Measurements from ENCODE around the gene TMEM183A. TPM values are rescaled to one million over a fixed set of nuclear protein-coding genes. Genes with fewer than 3 reads are reported as not detected.
A peak's percentile ranks its signal among the peaks of the same experiment; 100 is the strongest.

Gene TMEM183A
- total and polyA plus RNA-seq, 7 donors, result 71.7 to 108 (median 79.9) TPM

DNA sequence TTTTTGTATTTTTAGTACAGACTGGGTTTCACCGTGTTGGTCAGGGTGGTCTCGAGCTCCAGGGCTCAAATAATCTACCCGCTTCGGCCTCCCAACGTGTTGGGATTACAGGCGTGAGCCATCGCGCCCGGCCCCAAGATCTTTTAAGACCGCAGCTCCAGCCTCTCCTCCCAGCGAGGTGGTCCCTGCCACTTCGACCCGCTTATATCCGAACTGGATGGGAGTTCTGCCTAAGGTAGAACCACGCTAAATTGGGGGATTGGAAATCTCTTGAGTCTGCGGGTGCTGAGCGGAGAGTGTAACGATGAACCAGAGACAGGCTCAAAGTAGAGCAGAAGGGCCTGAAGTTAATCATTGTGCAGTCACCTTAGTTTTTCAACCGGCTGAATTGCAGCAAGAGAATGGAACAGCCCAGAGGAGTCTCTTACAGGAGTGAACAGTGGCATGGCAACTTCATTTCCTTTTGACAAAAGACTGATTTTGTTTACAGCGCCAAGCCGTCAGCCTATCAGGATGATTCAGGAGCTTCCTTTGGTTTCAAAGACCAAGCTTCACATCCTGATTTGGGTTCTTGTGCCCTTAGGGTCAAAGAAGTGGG is 39.4 kb upstream of the TMEM183A start:
- intact Hi-C loops (cut with DNase I), result loop anchor here (2.0 kb wide), 1 partner anchor 39 kb away; the partner anchor contains the start of gene TMEM183A
- WGBS, 2 donors, result 3 to 5% methylated on average over 21 of the region's 21 CpGs

DNA sequence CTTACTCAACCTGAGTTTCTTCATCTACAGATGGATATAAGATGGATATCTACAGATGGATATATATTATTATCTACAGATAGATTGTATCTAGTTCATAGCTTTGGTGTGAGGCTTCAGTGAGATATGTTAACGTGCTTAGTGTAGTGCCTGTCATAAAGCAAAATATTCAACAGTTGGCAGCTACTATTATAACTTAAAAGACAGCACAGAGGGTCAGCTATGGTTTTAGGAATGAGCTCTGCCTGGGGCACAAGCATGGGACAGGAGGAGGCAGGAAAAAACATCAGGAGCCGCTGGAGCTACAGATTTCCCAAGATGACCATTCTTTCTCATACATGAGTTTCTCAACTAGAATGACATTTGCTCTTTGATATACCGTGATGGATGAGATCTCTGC is 38.8 kb upstream of the TMEM183A start:
- WGBS, 2 donors, result 57% methylated on average over 3 of the region's 3 CpGs
- Histone ChIP-seq H3K27ac (peak overlapping the region; percentile 87 to 96 (median 92)), H3K4me1 (peaks cover 0 to 29% (median 16%) of the 10 kb centered on the region in 4 donors), H3K36me3 (peaks cover 0 to 14% (median 2%) of the 10 kb centered on the region in 4 donors), H3K9me3 (no peaks in the 10 kb centered on the region), H3K27me3 (no peaks in the 10 kb centered on the region), H3K4me3 (peak overlapping the region in 2 of 4 donors; percentile 90 to 97)
- TF ChIP-seq POLR2A (IDR thresholded peaks at IDR 0.05) (no peak), EP300 (IDR thresholded peaks at IDR 0.05) (no peak), POLR2AphosphoS5 (IDR thresholded peaks at IDR 0.05) (no peak)
- TF ChIP-seq, protein P1, sequence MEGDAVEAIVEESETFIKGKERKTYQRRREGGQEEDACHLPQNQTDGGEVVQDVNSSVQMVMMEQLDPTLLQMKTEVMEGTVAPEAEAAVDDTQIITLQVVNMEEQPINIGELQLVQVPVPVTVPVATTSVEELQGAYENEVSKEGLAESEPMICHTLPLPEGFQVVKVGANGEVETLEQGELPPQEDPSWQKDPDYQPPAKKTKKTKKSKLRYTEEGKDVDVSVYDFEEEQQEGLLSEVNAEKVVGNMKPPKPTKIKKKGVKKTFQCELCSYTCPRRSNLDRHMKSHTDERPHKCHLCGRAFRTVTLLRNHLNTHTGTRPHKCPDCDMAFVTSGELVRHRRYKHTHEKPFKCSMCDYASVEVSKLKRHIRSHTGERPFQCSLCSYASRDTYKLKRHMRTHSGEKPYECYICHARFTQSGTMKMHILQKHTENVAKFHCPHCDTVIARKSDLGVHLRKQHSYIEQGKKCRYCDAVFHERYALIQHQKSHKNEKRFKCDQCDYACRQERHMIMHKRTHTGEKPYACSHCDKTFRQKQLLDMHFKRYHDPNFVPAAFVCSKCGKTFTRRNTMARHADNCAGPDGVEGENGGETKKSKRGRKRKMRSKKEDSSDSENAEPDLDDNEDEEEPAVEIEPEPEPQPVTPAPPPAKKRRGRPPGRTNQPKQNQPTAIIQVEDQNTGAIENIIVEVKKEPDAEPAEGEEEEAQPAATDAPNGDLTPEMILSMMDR (IDR thresholded peaks at IDR 0.05), result no peak
- intact Hi-C loops (cut with DNase I), result loop anchor here (2.0 kb wide), 1 partner anchor 38 kb away; the partner anchor contains the start of gene TMEM183A
- DNase-seq, result no peak

More for the DNA sequence above, 39.4 kb upstream of the TMEM183A start:
- Histone ChIP-seq H3K9me3 (no peaks in the 10 kb centered on the region), H3K27ac (peak overlapping the region; percentile 87 to 96 (median 92)), H3K4me3 (peak overlapping the region; percentile 69 to 97 (median 83)), H3K27me3 (no peaks in the 10 kb centered on the region), H3K36me3 (peaks cover 0 to 20% (median 4%) of the 10 kb centered on the region in 4 donors), H3K4me1 (peaks cover 0 to 29% (median 16%) of the 10 kb centered on the region in 4 donors)
- TF ChIP-seq POLR2AphosphoS5 (IDR thresholded peaks at IDR 0.05) (no peak), POLR2A (IDR thresholded peaks at IDR 0.05) (no peak), EP300 (IDR thresholded peaks at IDR 0.05) (no peak)
- TF ChIP-seq, protein P1 (IDR thresholded peaks at IDR 0.05), result no peak
- no peak for DNase-seq

DNA sequence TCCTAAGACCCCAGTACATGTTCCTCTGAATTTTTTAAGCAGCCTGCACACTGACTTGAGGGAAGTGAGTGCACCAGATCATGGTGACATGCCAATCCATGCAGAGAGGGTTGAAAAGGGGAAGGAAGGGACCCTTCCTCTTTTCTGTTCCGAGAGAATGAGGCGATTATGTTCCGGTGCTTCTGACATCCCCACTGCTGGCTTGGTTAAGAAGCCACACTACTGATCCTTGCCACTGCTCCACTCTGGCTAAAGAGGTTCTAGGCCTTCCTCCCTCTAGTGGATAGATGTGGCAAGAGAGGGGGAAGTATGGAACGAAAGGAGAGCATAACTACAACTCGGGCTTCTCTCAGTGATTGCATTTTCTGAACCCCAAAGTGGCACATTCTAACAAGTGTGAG is 38.3 kb upstream of the TMEM183A start:
- peak overlapping the region in 1 of 4 donors; percentile 96 for H3K27ac ChIP-seq
- 14 to 21% methylated on average over 5 of the region's 5 CpGs for WGBS, 2 donors
- no peaks in the 10 kb centered on the region for H3K9me3 ChIP-seq
- TF ChIP-seq, protein P1 (IDR thresholded peaks at IDR 0.05), result peak; percentile 31 to 52 (median 35)
- no peak for TF ChIP-seq EP300 (IDR thresholded peaks at IDR 0.05)
- TF ChIP-seq POLR2AphosphoS5 (IDR thresholded peaks at IDR 0.05), result peak in 2 of 4 donors; percentile 20 to 29
- intact Hi-C loops (cut with DNase I), result loop anchor here (2.0 kb wide), 1 partner anchor 38 kb away; the partner anchor contains the start of gene TMEM183A
- H3K4me1 ChIP-seq, result peaks cover 0 to 29% (median 16%) of the 10 kb centered on the region in 4 donors
- H3K27me3 ChIP-seq, result no peaks in the 10 kb centered on the region
- H3K36me3 ChIP-seq, result peaks cover 0 to 9% (median 0%) of the 10 kb centered on the region in 4 donors
- peak; percentile 74 for DNase-seq
- no peak overlapping the region for H3K4me3 ChIP-seq

DNA sequence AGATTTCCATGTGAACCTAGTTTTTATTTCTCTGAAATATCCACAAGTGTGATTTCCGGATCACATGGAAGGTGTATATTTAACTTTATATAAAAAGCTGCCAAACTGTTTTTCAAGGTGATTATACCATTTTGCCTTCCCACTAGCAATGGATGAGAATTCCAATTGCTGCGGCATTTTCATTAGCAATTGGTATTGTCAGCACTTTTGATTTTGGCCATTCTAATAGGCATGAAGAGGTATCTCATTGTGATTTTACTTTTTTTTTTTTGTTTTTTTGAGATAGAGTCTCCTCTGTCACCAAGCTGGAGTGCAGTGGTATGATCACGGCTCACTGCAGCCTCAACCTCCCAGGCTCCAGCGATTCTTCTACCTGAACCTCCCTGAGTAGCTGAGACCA is 35.1 kb upstream of the TMEM183A start:
- TF ChIP-seq POLR2AphosphoS5 (IDR thresholded peaks at IDR 0.05), result no peak
- no peak for TF ChIP-seq POLR2A (IDR thresholded peaks at IDR 0.05)
- TF ChIP-seq, protein P1 (IDR thresholded peaks at IDR 0.05), result no peak
- no peaks in the 10 kb centered on the region for H3K36me3 ChIP-seq
- H3K27me3 ChIP-seq, result no peaks in the 10 kb centered on the region
- no peak overlapping the region for H3K27ac ChIP-seq
- intact Hi-C loops (cut with DNase I), result no loop called here
- H3K4me3 ChIP-seq, result no peak overlapping the region
- peaks cover 0 to 18% (median 4%) of the 10 kb centered on the region in 4 donors for H3K4me1 ChIP-seq
- WGBS, 2 donors, result 68 to 71% methylated on average over 4 of the region's 4 CpGs
- no peak for DNase-seq
- no peaks in the 10 kb centered on the region for H3K9me3 ChIP-seq

Data from sigmoid colon (tissue), 7 donors.